NCI-H748 treated with DMSO at 0.1 percent for 48 hours (cell line): ENCODE data around the gene SIK3.

Experiments
- DNase-seq: peaks from one replicate; lab custom pipeline; 2025; lab: John Stamatoyannopoulos, UW

The SIK3 gene

DNA sequence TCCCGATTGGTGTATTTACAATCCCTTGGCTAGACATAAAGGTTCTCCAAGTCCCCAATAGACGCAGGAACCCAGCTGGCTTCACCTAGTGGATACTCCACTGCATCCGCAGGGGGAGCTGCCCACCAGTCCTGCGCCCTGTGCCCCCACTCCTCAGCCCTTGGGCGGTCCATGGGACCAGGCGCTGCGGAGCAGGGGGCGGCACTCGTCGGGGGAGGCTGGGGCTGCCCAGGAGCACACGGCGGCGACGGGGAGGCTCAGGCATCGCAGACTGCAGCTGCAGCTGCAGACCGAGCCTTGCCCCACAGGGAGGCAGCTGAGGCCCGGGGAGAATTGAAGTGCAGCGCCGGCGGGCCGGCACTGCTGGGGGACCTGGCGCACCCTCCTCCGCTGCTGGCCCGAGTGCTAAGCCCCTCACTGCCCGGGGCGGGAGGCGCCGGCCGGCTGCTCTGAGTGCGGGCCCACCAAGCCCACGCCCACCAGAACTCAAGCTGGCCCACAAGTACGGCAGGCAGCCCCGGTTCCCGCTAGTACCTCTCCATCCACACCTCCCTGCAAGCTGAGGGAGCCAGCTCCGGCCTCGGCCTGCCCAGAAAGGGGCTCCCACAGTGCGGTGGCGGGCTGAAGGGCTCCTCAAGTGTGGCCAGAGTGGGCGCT, 12.2 kb upstream of the SIK3 start:
- DNase-seq: no peak

GRCh38 chr11:117107701-117108590, 9.7 kb upstream of the SIK3 start:
- no peak for DNase-seq

DNA sequence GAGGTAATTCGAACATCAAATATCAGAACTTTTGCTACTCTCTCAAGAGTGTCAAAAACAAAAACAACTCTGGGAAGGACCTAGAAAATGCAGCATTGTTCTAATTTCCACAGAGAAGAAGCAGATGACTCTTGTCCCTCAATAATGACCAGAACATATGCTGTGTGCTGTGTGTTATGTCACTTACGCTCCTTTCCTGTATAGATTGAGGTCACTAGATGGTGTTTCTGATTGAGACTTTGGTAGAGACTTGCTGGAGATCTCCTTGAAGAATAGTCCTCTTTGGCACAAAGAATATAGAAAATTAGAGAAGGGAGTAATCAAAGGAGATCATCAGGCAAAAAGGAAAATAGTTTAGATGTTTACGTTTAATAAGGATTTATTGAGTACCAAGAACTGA, 2.3 kb upstream of the SIK3 start:
- no peak for DNase-seq

GRCh38 chr11:117099696-117100095, 1.5 kb upstream of the SIK3 start:
- no peak for DNase-seq

DNA sequence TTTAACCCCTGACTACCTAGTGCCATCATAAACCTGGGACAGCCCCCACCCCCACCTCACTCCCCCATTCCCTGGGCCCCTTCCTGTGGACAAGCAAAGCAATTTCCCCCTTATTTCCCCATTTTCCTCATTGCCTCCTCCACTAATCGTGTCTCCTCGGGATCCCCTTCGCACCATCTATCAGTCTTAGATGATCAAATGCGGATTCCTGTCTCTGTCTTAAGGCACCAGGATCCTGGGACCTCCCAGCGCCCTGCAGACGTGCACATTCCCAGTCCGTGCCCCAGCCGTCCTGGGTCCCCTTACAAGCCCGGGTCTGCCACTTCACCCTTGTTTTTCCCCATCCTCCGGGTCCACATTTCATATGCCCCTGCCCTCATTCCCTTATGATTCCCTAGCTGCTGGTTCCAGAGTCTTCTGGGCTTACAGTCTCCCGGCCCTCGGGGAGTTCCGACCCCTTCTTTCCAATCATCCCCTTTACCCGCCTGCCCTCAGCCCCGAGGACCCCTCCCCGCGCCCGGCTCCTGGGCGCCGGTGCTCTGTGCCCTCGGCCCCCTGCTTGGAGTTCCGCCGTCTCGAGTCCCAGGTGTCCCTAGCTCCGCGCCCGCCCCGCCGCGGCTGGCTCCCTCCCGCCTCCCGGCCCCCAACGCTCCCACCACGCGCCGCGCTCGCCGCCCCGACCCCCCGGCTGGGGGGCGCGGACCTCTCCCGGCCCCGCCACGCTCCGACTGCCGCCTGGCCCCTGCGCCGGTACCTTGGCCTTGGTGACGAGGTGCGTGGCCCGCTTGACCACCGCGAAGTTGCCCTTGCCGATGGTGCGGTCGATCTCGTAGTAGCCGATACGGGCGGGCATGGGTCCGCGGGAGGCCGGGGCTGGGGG, 599 bp downstream of the SIK3 start:
- no peak for DNase-seq

GRCh38 chr11:117097014-117097388, 1.2 kb downstream of the SIK3 start:
- DNase-seq: no peak

DNA sequence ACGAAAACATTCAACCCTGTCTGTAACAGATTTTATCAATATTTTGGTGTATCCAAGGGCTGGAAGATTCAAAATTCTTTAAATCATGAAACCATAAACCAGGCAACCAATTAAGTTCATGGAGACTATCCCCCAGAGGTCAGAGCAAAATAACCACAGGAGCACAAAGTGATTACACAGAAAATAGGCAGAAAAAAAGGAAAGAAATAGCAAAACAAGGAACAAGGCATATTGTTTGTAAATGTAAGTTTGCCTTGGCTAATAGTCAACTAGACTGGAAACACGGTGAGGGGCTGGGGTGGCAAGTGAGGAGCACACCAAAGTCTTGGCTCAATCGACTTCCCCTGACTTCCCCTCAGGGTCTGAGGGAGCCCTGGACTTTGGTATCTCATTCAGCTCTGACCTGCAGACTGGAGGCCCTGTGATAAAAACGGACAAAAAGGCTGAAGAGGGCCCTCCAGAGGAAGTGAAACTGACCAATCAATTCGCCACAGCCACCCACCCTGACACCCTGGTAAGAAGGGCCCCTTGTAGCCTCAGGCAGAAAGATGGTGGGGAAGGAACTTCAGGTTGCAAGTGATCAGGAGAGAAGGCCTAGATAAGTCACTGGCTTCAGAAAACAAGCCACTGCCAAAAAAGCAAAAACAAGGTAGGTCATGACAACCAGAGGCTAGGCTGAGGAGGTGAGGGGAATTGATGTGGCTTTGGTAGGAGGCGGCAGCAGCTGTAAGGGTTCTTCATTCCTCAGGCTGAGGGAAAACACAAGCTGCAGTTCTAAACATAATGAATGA, 1.8 kb downstream of the SIK3 start:
- DNase-seq: no peak

GRCh38 chr11:117095284-117096161, 2.7 kb downstream of the SIK3 start:
- DNase-seq: no peak

DNA sequence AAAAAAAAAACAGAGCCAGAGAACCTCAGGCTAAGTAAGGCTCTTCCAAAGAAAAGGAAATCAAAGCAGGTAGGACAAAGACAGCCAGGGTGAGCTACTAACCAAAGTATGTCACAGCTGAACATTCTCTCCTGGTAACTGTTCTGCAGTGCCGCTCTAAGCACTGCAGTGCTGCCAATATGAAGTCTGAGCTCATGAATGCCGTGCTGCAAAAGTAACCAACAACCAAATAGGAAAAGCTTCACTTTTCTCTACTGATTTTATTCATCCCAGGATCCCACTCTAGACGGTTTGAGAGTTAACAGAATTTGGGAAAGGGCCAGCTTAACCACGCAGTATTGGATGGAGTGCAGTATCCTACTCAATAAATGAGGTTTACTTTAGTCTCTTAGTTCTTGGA, 3.5 kb downstream of the SIK3 start:
- DNase-seq: no peak

DNA sequence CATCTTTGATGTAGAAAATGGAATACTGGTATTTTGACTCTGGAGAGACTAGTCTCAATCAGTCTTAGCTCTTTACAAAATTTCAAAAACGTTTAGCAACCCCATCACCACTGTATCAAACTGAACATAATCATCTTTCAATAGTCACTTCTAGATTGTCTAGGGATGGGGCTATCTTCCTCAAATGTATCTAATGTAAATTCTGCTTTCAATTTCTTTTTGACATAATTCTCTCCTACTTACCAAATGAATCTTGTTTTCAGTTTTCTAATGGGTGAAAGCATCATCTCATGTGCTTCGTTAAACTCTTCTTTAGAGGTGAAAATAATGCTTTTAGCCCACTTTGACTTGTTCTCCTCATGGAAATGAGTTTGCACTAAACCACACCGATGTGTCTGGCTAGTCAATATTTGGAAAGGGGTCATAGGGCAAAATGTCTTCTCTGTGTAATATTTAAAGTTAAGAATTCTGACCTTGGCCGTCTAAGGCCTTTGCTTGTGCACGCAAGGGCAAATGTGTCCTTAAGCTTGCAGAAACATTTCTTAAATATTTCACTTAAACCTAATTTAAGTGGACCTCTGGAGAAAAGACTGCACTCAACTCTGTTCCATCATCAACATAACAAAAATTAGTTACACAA, 5.2 kb downstream of the SIK3 start:
- DNase-seq: no peak

DNA sequence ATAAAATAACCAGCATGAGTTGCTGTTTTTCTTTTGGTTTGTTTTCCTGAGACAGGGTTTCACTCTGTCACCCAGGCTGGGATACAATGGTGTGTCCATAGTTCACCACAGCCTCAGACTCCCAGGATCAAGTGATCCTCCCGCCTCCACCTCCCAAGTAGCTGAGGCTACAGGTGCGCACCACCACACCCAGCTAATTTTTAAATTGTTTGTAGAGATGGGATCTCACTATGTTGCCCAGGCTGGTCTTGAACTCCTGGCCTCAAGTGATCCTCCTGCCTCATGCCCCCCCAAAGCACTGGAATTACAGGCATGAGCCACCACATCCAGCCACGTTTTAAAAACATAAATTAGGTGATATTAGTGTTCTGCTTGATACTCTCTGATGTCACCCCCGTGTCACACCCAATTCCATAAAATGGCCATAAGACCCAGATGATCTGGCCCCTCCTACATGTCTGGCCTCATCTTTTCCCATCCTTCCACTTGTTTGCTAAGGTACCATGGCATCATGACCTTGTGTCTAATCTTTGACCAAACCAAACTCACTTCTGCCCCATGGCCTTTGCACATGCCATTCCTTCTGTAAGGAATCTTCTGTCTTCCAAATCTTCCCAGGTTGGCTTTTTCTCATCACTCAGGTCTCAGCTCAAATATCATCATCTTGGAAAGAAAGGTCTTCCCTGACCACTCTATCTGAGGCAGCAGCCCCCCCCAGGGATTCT, 6.3 kb downstream of the SIK3 start:
- DNase-seq: no peak

DNA sequence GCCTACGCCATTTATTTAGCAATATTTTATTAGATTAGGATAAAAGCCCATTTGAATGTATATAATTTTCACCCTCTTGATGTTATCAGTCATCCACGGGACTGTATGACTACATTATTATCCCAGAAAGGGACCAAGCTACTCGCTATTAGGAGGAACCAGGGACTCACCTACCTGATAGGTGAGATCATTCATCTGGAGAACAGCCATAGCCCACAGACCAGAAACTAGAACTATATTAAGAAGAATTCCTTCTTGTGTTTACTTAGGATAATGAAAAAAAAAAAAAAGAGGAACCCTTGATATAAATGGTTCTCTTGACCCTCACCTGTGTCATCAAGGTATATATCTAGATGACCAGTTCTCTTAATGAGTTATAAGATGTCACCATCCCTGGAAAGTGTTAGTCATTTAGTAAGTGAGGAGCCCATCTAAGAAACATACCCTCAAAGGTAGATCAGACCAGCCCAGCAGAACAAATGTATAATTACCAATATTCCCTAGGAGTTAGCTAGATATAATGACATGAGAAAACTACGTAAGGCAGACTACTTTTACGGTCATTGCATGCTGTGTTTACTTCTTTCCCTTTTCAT, 8.0 kb downstream of the SIK3 start:
- DNase-seq: no peak

DNA sequence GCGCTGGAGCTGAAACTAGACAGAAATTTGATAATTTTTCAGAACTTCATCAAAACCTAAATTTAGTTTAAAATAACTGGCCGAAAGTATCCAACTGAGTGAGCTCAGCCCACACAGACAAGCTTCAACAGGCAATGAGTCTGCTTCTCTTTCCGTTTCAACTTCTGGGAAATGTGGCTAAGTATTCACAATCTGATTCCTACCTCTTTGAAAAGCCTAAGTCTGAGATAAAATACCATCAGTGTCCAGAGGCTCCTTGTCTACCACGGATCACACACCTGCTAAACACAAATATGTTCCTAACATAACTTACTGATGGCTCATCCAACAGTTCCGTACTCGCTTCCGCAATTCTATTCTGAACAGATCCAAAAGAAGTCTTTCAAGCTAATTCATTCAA, 8.5 kb downstream of the SIK3 start:
- DNase-seq: no peak

DNA sequence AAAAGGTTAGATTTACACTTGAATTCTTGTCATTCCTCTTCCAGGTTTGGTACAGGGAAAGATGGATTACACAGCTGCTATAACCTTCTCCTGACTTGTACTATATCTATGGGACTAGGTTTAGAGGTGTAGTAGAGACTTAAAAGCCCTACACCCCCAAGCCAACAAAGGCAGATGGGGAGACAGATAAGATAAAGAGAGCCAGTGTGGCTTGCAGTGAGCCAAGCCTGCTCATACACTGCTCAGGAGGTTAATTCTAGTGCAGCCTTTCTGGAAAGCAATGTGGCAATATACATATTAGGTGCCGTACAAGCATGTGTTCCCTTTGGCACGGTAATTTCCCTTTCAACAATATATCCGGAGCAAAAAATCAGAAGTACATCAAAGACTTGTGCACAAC, 10.8 kb downstream of the SIK3 start:
- no peak for DNase-seq

GRCh38 chr11:117084992-117085391, 13.2 kb downstream of the SIK3 start:
- no peak for DNase-seq

DNA sequence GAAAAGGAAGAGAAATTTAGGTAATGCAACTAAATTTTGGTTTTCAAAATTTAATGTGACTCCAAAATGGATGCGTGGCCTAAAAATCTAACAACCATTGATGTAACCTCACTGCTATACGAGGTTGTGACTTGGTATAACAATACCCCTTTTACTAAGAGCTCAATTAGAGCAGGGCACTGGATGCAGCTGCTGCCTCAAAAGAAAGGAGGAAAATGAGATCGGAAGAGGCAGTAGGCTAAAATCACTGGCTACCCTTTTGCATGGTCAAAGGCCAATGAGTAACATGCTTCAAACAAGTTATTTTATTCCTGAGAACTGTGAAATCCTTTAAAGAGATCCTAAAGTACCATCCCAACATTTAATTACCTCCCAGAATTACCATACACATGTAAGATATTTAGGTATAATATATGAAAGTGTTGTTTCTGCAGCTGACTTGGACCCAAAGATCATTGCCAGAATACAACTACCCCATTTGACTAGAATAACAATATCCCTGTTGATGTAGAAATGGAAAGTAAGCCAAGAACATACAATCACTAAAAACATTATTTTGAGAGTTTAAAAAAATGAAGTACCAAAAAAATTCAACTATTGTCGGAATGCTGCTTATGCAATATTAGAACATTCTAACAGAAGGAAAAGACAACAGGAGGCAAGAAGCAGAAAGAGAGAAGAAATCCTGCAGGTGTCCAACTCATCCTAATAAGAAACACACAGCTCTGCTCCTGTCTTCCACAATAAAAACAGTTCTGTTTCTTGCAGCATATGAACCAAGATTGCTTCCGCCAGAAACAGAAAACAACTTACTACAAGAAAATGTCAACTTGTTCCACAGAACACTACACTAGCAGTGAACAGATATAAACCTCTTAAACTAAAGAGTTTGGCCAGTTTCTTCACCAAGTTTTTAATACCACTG, 15.0 kb downstream of the SIK3 start:
- no peak for DNase-seq

DNA sequence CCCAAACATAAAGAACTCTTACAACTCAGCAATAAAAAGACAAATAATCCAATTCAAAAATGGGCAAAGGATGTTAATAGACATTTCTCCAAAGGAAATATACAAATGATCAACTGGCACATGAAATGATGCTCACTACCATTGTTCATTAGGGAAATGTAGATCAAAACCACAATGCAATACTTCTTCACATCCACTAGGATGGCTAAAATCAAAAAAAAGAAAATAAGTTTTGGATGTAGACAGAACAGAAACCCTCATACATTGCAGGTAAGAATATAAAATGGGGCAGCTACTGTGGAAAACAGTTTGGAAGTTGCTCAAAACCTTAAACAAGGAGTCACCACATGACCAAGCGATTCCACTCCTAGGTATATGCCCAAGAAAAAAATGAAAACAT, 16.3 kb downstream of the SIK3 start:
- DNase-seq: no peak

- DNase-seq: no peak
These were observed 17.9 kb downstream of the SIK3 start for GRCh38 chr11:117080370-117080769.
